ENCODE measurements around the gene IGSF5. TPM values are rescaled to one million over a fixed set of nuclear protein-coding genes. Genes with fewer than 3 reads are reported as not detected.

The IGSF5 gene
- total and polyA plus RNA-seq, 9 of the 15 experiments (the other 6 are each of a cell fraction or from before 2014, with no cell fraction given): not detected

GRCh38 chr21:39845571-39846130 lies 100.7 kb downstream of the IGSF5 start:
- no peaks in the 10 kb centered on the region for H4K20me1 ChIP-seq (replicated peaks; ENCODE audit: control insufficient read depth, insufficient read depth, low read length)
- ChIA-PET CTCF (ENCODE audit: low intra/inter-chr PET ratio) (no interaction called here), POLR2A (no interaction called here)
- intact Hi-C loops (cut with micrococcal nuclease) (no loop called here), in situ Hi-C loops (cut with MboI) (no loop called here)
- H3K4me3 ChIP-seq: no peak overlapping the region
- no peaks in the 10 kb centered on the region; a peak in 1 of 5 replicates for H3K27me3 ChIP-seq (ENCODE audit: control insufficient read depth in 2 of 2, insufficient read depth in 2 of 2, low read length in 2 of 2)
- ATAC-seq: no peak
- no peak for FAIRE-seq
- no peak overlapping the region for H3K9ac ChIP-seq (ENCODE audit: insufficient read depth in 1 of 2, low read depth in 2 of 2, low read length in 2 of 2)
- H3K79me2 ChIP-seq (ENCODE audit: control insufficient read depth, insufficient read depth, low read length): no peaks in the 10 kb centered on the region
- no peak overlapping the region for H2AFZ ChIP-seq (ENCODE audit: low read depth, low read length)
- TF ChIP-seq GABPB2 (CRISPR knock-in tag; conservative IDR thresholded peaks at IDR 0.05) (no peak), THRA (IDR thresholded peaks at IDR 0.05) (no peak), RBFOX2 (IDR thresholded peaks at IDR 0.05; ENCODE audit: low read depth, low read length) (no peak), BRF2 (IDR thresholded peaks at IDR 0.05; ENCODE audit: borderline replicate concordance, insufficient read depth, insufficient read length) (no peak), BRCA1 (IDR thresholded peaks at IDR 0.05) (no peak), BRCA1 (CRISPR knock-in tag; IDR thresholded peaks at IDR 0.05) (no peak), KAT7 (CRISPR knock-in tag; IDR thresholded peaks at IDR 0.05; ENCODE audit: borderline replicate concordance) (no peak), ILK (tag; IDR thresholded peaks at IDR 0.05; ENCODE audit: borderline replicate concordance, low read depth) (no peak)
- H3K36me3 ChIP-seq (ENCODE audit: control insufficient read depth, insufficient read depth, low read length): no peaks in the 10 kb centered on the region
- no peak for DNase-seq (ENCODE audit: extremely low read depth in 1 of 4, low spot score in 3 of 4)
- H3K9me3 ChIP-seq (replicated peaks; ENCODE audit: control insufficient read depth, insufficient read depth, low read depth, low read length): no peaks in the 10 kb centered on the region
- 1% methylated on average over 6 of the region's 6 CpGs for WGBS (ENCODE audit: insufficient coverage, low coverage, missing lambda C conversion rate)
- H3K9me1 ChIP-seq (ENCODE audit: control insufficient read depth, insufficient read depth, low read length): no peaks in the 10 kb centered on the region
- no peaks in the 10 kb centered on the region for H3K4me1 ChIP-seq (replicated peaks in 1 of 2; ENCODE audit: control insufficient read depth in 2 of 2, insufficient read depth in 2 of 2, low read length in 2 of 2)
- H3K4me2 ChIP-seq (ENCODE audit: insufficient read depth, low read length): no peak overlapping the region
- BruUV-seq (replicated peaks): no TSS peak
- H3K27ac ChIP-seq (ENCODE audit: extremely low read depth, low read depth, low read length): no peak overlapping the region
